Chondrocyte (in vitro differentiated cells): ENCODE data around the gene DSTN. TPM values are rescaled to one million over a fixed set of nuclear protein-coding genes. Genes with fewer than 3 reads are reported as not detected.

Experiments used
- DNase-seq: peaks from one replicate; pipeline ENCODE4 v3.0.0; 2021; ENCODE audit warnings: mixed read lengths, low spot score
- H3K27ac Mint-ChIP-seq: one replicate; pipeline ENCODE4 v1.8.0; 2021; ENCODE audit warnings: mild to moderate bottlenecking, moderate library complexity, mixed read lengths; ENCODE audit not compliant: unreplicated experiment
- H3K27me3 Mint-ChIP-seq: 2 replicates; pipeline ENCODE4 v1.8.0; 2021; ENCODE audit warnings: low read depth, mixed read lengths
- H3K36me3 Mint-ChIP-seq: 2 replicates; pipeline ENCODE4 v1.8.0; 2021; ENCODE audit warnings: low read depth, mixed read lengths
- H3K4me1 Mint-ChIP-seq: 2 replicates; pipeline ENCODE4 v1.8.0; 2021; ENCODE audit warnings: low read depth, mild to moderate bottlenecking, mixed read lengths
- H3K4me3 Mint-ChIP-seq: one replicate; pipeline ENCODE4 v1.8.0; 2021; ENCODE audit warnings: mild to moderate bottlenecking, moderate library complexity, mixed read lengths; ENCODE audit not compliant: unreplicated experiment
- H3K9me3 Mint-ChIP-seq: 2 replicates; pipeline ENCODE4 v1.8.0; 2021; ENCODE audit warnings: low read depth, mixed read lengths
- total RNA-seq: library from RNA; stranded (reverse); gene quantifications from 3 replicates; pipeline ENCODE4 v1.2.1, GENCODE V29; 2021
- TF ChIP-seq, protein P1 (sequence below): fragments of 200-600 bp; sonication (generic); IDR thresholded peaks from 2 replicates; pipeline ENCODE4 v1.5.0; 2021; ENCODE audit warnings: antibody characterized with exemption, mild to moderate bottlenecking, moderate library complexity

The DSTN gene
- total RNA-seq, 1 donor from 2014 or later: 1,290 TPM

- no peaks in the 10 kb centered on the region for H3K9me3 Mint-ChIP-seq
- no peak overlapping the region for H3K27ac Mint-ChIP-seq
- no peaks in the 10 kb centered on the region for H3K36me3 Mint-ChIP-seq
- no peak overlapping the region for H3K4me3 Mint-ChIP-seq
- no peak for DNase-seq
- TF ChIP-seq, protein P1, sequence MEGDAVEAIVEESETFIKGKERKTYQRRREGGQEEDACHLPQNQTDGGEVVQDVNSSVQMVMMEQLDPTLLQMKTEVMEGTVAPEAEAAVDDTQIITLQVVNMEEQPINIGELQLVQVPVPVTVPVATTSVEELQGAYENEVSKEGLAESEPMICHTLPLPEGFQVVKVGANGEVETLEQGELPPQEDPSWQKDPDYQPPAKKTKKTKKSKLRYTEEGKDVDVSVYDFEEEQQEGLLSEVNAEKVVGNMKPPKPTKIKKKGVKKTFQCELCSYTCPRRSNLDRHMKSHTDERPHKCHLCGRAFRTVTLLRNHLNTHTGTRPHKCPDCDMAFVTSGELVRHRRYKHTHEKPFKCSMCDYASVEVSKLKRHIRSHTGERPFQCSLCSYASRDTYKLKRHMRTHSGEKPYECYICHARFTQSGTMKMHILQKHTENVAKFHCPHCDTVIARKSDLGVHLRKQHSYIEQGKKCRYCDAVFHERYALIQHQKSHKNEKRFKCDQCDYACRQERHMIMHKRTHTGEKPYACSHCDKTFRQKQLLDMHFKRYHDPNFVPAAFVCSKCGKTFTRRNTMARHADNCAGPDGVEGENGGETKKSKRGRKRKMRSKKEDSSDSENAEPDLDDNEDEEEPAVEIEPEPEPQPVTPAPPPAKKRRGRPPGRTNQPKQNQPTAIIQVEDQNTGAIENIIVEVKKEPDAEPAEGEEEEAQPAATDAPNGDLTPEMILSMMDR: no peak
- no peaks in the 10 kb centered on the region for H3K27me3 Mint-ChIP-seq
- peaks cover 10% of the 10 kb centered on the region for H3K4me1 Mint-ChIP-seq
Observed at GRCh38 chr20:17525132-17525531, 44.7 kb upstream of the DSTN start.

- no peaks in the 10 kb centered on the region for H3K9me3 Mint-ChIP-seq
- TF ChIP-seq, protein P1: no peak
- no peaks in the 10 kb centered on the region for H3K36me3 Mint-ChIP-seq
- H3K4me1 Mint-ChIP-seq: peaks cover 11% of the 10 kb centered on the region
- no peak for DNase-seq
- no peaks in the 10 kb centered on the region for H3K27me3 Mint-ChIP-seq
- H3K4me3 Mint-ChIP-seq: no peak overlapping the region
- no peak overlapping the region for H3K27ac Mint-ChIP-seq
Observed at GRCh38 chr20:17525650-17526049, 44.2 kb upstream of the DSTN start.

DNA sequence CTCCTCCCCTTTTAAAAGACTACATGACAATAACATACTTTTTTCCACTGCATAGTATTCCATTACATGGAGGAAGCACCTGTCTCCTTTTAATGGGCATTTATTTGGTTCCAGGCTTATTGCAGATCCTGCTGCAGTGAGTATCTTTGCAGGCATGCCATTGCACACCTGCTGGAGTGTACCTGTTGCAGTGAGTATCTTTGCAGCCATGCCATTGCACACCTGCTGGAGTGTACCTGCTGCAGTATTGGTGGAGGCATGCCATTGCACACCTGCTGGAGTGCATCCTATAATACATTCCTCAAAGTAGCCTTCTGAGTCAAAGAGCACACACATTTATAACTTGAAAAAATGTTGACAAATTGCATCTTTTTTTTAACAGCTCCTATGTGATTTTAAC lies 40.3 kb upstream of the DSTN start:
- no peaks in the 10 kb centered on the region for H3K27me3 Mint-ChIP-seq
- no peak overlapping the region for H3K4me3 Mint-ChIP-seq
- no peaks in the 10 kb centered on the region for H3K9me3 Mint-ChIP-seq
- peaks cover 24% of the 10 kb centered on the region for H3K4me1 Mint-ChIP-seq
- TF ChIP-seq, protein P1: no peak
- H3K27ac Mint-ChIP-seq: peak overlapping the region; percentile 55
- no peaks in the 10 kb centered on the region for H3K36me3 Mint-ChIP-seq
- no peak for DNase-seq

DNA sequence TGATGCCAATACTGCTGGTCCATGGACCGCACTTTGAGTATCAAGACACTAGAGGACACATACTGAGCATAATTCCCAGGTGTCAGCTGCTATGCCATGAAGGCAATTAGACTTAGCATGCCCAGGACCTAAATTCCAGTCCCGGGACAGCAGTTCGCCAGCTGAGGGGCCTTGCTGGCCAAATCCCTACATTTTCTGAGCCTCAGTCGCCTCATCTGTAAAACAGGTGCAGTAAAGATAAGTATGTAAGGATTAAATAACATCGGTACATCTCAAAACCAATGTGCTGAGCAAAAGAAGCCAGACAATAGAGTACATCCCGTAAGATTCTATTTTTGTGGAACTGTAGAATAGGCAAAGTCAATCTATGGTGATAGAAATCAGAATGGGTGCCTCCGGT lies 39.7 kb upstream of the DSTN start:
- TF ChIP-seq, protein P1: no peak
- no peak for DNase-seq
- H3K36me3 Mint-ChIP-seq: no peaks in the 10 kb centered on the region
- peak overlapping the region; percentile 33 for H3K27ac Mint-ChIP-seq
- H3K4me3 Mint-ChIP-seq: peak overlapping the region; percentile 59
- H3K27me3 Mint-ChIP-seq: no peaks in the 10 kb centered on the region
- H3K9me3 Mint-ChIP-seq: no peaks in the 10 kb centered on the region
- H3K4me1 Mint-ChIP-seq: peaks cover 24% of the 10 kb centered on the region

DNA sequence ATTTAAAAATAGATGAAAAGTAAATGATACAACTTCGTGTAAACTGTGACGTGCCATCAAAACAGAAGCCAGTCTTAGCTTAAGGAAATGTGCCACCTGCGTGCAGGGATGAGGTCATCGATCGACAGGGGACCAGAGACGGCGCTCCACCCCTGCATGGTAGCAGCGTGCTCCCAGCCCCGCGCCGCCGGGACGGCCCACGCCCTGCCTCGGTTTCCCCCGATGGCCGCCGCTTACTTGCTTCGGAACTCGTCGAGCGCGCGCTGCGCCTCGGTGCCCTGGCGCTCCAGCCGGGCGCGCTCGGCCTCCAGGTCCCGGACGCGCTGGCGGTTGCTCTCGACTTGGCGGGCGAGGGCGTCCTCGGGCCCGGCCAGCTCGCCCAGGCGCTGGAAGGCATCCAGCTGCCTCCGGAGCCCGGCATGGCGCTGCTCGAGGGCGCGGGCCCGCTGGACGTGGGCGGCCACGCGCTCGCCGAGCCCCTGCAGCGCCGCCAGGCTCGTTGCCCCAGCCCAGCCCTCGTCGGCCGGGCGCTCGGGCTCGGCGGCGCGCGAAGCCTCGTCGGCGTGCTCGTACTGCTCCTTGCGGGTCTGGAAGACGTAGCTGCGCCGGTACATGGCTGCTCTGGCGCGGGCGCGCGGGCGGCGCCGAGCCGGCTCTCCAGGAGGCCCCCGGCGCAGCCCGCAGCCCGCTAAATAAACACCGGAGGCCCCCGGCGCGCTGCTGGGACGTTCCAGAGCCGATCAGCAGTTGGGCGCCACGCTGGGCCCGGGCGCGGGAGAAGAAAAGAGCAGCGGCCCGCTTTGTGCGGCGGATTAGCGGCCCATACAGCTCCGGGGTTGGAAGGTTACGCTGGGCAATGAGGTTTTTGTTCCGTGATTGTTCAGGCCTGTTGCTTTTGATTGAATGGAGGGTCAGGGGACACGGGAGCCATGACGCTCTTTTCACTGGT lies 38.9 kb upstream of the DSTN start, which contains the start of gene BFSP1:
BFSP1 (minus strand) TSS at position 664 of the 949 bp plus-strand sequence; CDS start at position 614, 50 bp downstream.
- Mint-ChIP-seq H3K27ac (peak within 1 kb of the TSS; percentile 94), H3K27me3 (no peaks in the 10 kb centered on the region), H3K4me3 (peak within 1 kb of the TSS; percentile 83), H3K9me3 (no peaks in the 10 kb centered on the region), H3K36me3 (no peaks in the 10 kb centered on the region), H3K4me1 (peaks cover 24% of the 10 kb centered on the region)
- DNase-seq: no peak
- TF ChIP-seq, protein P1: peak; percentile 26
